Trophoblast cell (in vitro differentiated cells and primary cell): ENCODE data around the gene SLCO2A1.
A peak's percentile ranks its signal among the peaks of the same experiment; 100 is the strongest.

ENCODE experiments used
- DNase-seq, 2 donors: peaks; one replicate each; pipeline ENCODE4 v3.0.0-alpha.2; 2016
- H2AFZ ChIP-seq: 2 replicates; pipeline ENCODE4 v1.6.1; 2013; ENCODE audit warnings: low read length, moderate library complexity, mild to moderate bottlenecking; ENCODE audit not compliant: insufficient read depth, poor library complexity
- H2AK5ac ChIP-seq: 2 replicates; pipeline ENCODE4 v1.6.1; 2013; ENCODE audit warnings: mild to moderate bottlenecking, low read length
- H2BK120ac ChIP-seq: 2 replicates; pipeline ENCODE4 v1.6.1; 2013; ENCODE audit warnings: low read length, mild to moderate bottlenecking, moderate library complexity; ENCODE audit not compliant: insufficient read depth, poor library complexity
- H2BK12ac ChIP-seq: 2 replicates; pipeline ENCODE4 v1.6.1; 2013; ENCODE audit warnings: mild to moderate bottlenecking, low read length, moderate library complexity
- H2BK5ac ChIP-seq: 2 replicates; pipeline ENCODE4 v1.6.1; 2013; ENCODE audit warnings: low read length, low read depth, moderate library complexity, mild to moderate bottlenecking; ENCODE audit not compliant: poor library complexity
- H3K14ac ChIP-seq: 2 replicates; pipeline ENCODE4 v1.6.1; 2013; ENCODE audit warnings: mild to moderate bottlenecking, low read length
- H3K18ac ChIP-seq: 2 replicates; pipeline ENCODE4 v1.6.1; 2013; ENCODE audit warnings: mild to moderate bottlenecking, low read length
- H3K23ac ChIP-seq: 2 replicates; pipeline ENCODE4 v1.6.1; 2013; ENCODE audit warnings: low read length
- H3K27ac ChIP-seq: 2 replicates; pipeline ENCODE4 v1.5.1; 2013; ENCODE audit warnings: low read depth, mild to moderate bottlenecking, inconsistent platforms, low read length, moderate library complexity
- H3K27me3 ChIP-seq: 2 replicates; pipeline ENCODE4 v1.6.1; 2013; ENCODE audit warnings: inconsistent platforms, mild to moderate bottlenecking, low read length, moderate library complexity; ENCODE audit not compliant: insufficient read depth
- H3K36me3 ChIP-seq, 2 experiments: 1 replicate in 1 of 2; 2 replicates in 1 of 2; pipeline ENCODE4 v1.6.1; 2013; ENCODE audit warnings: low read length in 2 of 2, mild to moderate bottlenecking in 2 of 2, moderate library complexity in 1 of 2; ENCODE audit not compliant: insufficient read depth in 2 of 2, control insufficient read depth in 1 of 2
- H3K4ac ChIP-seq: 2 replicates; pipeline ENCODE4 v1.6.1; 2013; ENCODE audit warnings: low read depth, mild to moderate bottlenecking, low read length, moderate library complexity
- H3K4me1 ChIP-seq, 2 experiments: 1 replicate in 1 of 2; 2 replicates in 1 of 2; pipeline ENCODE4 v1.6.1; 2013; ENCODE audit warnings: low read length in 2 of 2, mild to moderate bottlenecking in 2 of 2, moderate library complexity in 1 of 2; ENCODE audit not compliant: insufficient read depth in 2 of 2, control insufficient read depth in 1 of 2
- H3K4me2 ChIP-seq: 2 replicates; pipeline ENCODE4 v1.6.1; 2013; ENCODE audit warnings: inconsistent platforms, mild to moderate bottlenecking, low read length, moderate library complexity
- H3K4me3 ChIP-seq: 2 replicates; pipeline ENCODE4 v1.5.1; 2013; ENCODE audit warnings: mild to moderate bottlenecking, low read depth, low read length, inconsistent platforms
- H3K79me1 ChIP-seq: one replicate; pipeline ENCODE4 v1.6.1; 2013; ENCODE audit warnings: low read length
- H3K79me2 ChIP-seq: 2 replicates; pipeline ENCODE4 v1.6.1; 2013; ENCODE audit warnings: low read length, mild to moderate bottlenecking; ENCODE audit not compliant: control insufficient read depth, insufficient read depth, poor library complexity
- H3K9ac ChIP-seq: 2 replicates; pipeline ENCODE4 v1.6.1; 2013; ENCODE audit warnings: mild to moderate bottlenecking, low read length
- H3K9me3 ChIP-seq: 2 replicates; pipeline ENCODE4 v1.6.1; 2013; ENCODE audit warnings: low read depth, mild to moderate bottlenecking, control low read depth, inconsistent platforms, low read length; ENCODE audit not compliant: insufficient read depth
- H4K12ac ChIP-seq: 2 replicates; pipeline ENCODE4 v1.6.1; 2013; ENCODE audit warnings: low read depth, mild to moderate bottlenecking, low read length, moderate library complexity
- H4K8ac ChIP-seq: 2 replicates; pipeline ENCODE4 v1.6.1; 2013; ENCODE audit warnings: low read depth, mild to moderate bottlenecking, low read length, moderate library complexity
- H4K91ac ChIP-seq: one replicate; pipeline ENCODE4 v1.6.1; 2013; ENCODE audit warnings: low read depth, mild to moderate bottlenecking, low read length, moderate library complexity
- WGBS: extraction: QIAGEN DNeasy Blood & Tissue Kit; methylation state at CpG from one replicate; pipeline ENCODE4 v1.1.7; 2013; ENCODE audit warnings: missing lambda C conversion rate; ENCODE audit not compliant: insufficient read length, insufficient coverage; ENCODE audit errors: extremely low coverage; 5-methylcytosine and 5-hydroxymethylcytosine counted together

SLCO2A1 gene

GRCh38 chr3:133962849-133963248 lies 66.9 kb downstream of the SLCO2A1 start:
- Histone ChIP-seq H2BK12ac (no peak overlapping the region), H3K18ac (no peak overlapping the region)

DNA sequence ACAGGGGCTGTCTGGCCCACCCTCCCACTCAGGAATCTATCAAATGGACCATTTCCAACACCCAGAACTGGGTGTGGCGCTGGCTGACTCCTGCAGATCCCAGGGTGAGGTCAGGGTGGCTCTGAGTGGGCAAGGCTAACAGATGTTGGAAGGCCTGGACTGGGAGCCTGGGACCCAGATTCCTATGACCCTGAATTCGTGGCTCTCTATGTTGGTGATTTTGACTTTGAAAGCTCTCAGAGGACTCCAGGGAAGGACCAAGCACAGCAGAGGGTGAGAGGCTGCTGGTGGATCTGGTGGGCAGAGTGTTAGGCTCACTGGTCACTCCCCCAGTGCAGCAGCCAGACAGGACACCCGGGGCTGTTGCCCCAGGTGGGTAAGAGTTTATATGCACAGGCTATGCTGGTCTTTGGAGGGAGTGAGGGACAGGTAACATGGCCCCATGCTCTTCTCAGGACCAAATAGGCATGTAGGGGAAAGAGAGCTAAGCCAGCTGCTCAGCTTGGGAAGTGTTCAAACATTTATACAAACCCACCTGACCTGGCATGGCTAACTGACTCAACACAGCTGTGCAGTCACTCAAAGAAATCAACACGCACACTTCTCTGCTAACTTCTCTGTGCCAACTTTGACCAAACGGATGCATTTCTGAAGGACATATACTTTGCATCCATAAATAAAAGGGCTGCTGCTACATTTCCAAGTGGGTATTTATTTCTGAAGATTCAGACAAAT lies 71.5 kb downstream of the SLCO2A1 start:
- Histone ChIP-seq H3K4me1 (peaks cover 12 to 13% of the 10 kb centered on the region in 2 experiments), H4K12ac (no peak overlapping the region), H3K4ac (no peak overlapping the region), H4K91ac (no peak overlapping the region), H3K27me3 (no peaks in the 10 kb centered on the region), H2BK120ac (no peak overlapping the region), H3K27ac (no peak overlapping the region), H3K9ac (no peak overlapping the region), H3K23ac (no peak overlapping the region), H3K79me2 (no peaks in the 10 kb centered on the region), H4K8ac (no peak overlapping the region), H3K18ac (peak overlapping the region; percentile 22), H2BK12ac (no peak overlapping the region), H3K4me2 (no peak overlapping the region), H3K4me3 (no peak overlapping the region), H3K14ac (no peak overlapping the region), H2AK5ac (no peak overlapping the region), H2BK5ac (no peak overlapping the region), H2AFZ (no peak overlapping the region), H3K36me3 (peaks cover 56 to 62% of the 10 kb centered on the region in 2 experiments), H3K79me1 (peaks cover 7% of the 10 kb centered on the region), H3K9me3 (no peaks in the 10 kb centered on the region)
- no peak for DNase-seq
- WGBS = no CpG with 5 or more reads among the region's 5 CpGs

More at GRCh38 chr3:133962849-133963248, 66.9 kb downstream of the SLCO2A1 start:
- Histone ChIP-seq H3K27ac (peak overlapping the region; percentile 68), H4K8ac (no peak overlapping the region), H3K4me3 (no peak overlapping the region), H3K27me3 (no peaks in the 10 kb centered on the region), H3K9me3 (no peaks in the 10 kb centered on the region), H3K36me3 (peaks cover 34 to 42% of the 10 kb centered on the region in 2 experiments), H3K23ac (no peak overlapping the region), H3K4me2 (no peak overlapping the region), H2AK5ac (no peak overlapping the region), H3K79me1 (peaks cover 5% of the 10 kb centered on the region), H2AFZ (no peak overlapping the region), H3K4me1 (peaks cover 18 to 25% of the 10 kb centered on the region in 2 experiments), H3K79me2 (no peaks in the 10 kb centered on the region), H4K12ac (no peak overlapping the region), H3K14ac (no peak overlapping the region), H4K91ac (no peak overlapping the region), H3K9ac (no peak overlapping the region), H2BK5ac (peak overlapping the region; percentile 27), H2BK120ac (peak overlapping the region; percentile 48), H3K4ac (no peak overlapping the region)
- DNase-seq = peak; percentile 76 to 80
- no CpG with 5 or more reads among the region's 2 CpGs for WGBS

GRCh38 chr3:133956982-133957381 lies 72.7 kb downstream of the SLCO2A1 start:
- Histone ChIP-seq H3K36me3 (peaks cover 66 to 70% of the 10 kb centered on the region in 2 experiments), H3K9ac (no peak overlapping the region), H3K4me3 (no peak overlapping the region), H3K23ac (no peak overlapping the region), H3K27ac (no peak overlapping the region), H3K4me2 (no peak overlapping the region), H3K18ac (no peak overlapping the region), H4K12ac (no peak overlapping the region), H3K9me3 (no peaks in the 10 kb centered on the region), H3K14ac (no peak overlapping the region), H3K27me3 (no peaks in the 10 kb centered on the region), H2BK12ac (no peak overlapping the region), H4K91ac (no peak overlapping the region), H2AK5ac (no peak overlapping the region), H3K79me1 (peaks cover 2% of the 10 kb centered on the region), H2BK5ac (no peak overlapping the region), H3K79me2 (no peaks in the 10 kb centered on the region), H2BK120ac (no peak overlapping the region), H4K8ac (no peak overlapping the region), H2AFZ (no peak overlapping the region), H3K4ac (no peak overlapping the region), H3K4me1 (peaks cover 5 to 6% of the 10 kb centered on the region in 2 experiments)
- no CpG with 5 or more reads among the region's 6 CpGs for WGBS
- no peak for DNase-seq

DNA sequence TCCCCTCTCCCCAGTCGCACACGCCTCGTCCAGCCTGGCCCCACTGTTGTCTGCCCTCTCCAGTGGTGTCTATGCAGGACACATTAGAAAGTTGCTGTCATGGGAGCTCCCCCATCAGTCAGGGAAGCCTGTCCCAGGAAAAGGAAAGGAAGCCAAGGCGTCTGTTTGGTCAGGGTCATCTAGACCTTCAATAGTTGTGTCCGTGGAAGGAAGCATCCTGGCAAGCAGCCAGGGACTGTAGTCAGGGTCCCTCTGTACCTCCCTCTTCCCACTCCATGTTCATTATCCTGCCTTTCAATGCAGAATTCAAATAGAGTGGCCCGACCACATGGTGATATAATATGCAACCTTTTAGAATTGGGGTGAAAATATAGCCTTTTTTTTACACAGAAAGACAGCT lies 73.4 kb downstream of the SLCO2A1 start:
- H3K79me1 ChIP-seq = peaks cover 2% of the 10 kb centered on the region
- H3K4me1 ChIP-seq = peaks cover 5 to 6% of the 10 kb centered on the region in 2 experiments
- H3K9me3 ChIP-seq = no peaks in the 10 kb centered on the region
- no peak overlapping the region for H3K14ac ChIP-seq
- H3K9ac ChIP-seq = no peak overlapping the region
- H3K18ac ChIP-seq = peak overlapping the region; percentile 44
- no peak overlapping the region for H4K8ac ChIP-seq
- no peak overlapping the region for H3K4me2 ChIP-seq
- H3K23ac ChIP-seq = no peak overlapping the region
- no peak overlapping the region for H3K27ac ChIP-seq
- H2BK120ac ChIP-seq = no peak overlapping the region
- H2AK5ac ChIP-seq = no peak overlapping the region
- H2BK5ac ChIP-seq = no peak overlapping the region
- no peaks in the 10 kb centered on the region for H3K79me2 ChIP-seq
- no CpG with 5 or more reads among the region's 6 CpGs for WGBS
- H3K4ac ChIP-seq = no peak overlapping the region
- peaks cover 70 to 75% of the 10 kb centered on the region in 2 experiments for H3K36me3 ChIP-seq
- no peak overlapping the region for H3K4me3 ChIP-seq
- no peak overlapping the region for H2BK12ac ChIP-seq
- no peak overlapping the region for H4K91ac ChIP-seq
- no peak overlapping the region for H2AFZ ChIP-seq
- H3K27me3 ChIP-seq = no peaks in the 10 kb centered on the region
- no peak for DNase-seq
- H4K12ac ChIP-seq = no peak overlapping the region
